IPS-15b (cell line): ENCODE measurements around the gene GABRR1.
"Not testable (repeated sequence)": the region's sequence is repeated elsewhere in the genome, so short reads cannot be mapped to it uniquely, and the experiment has no call there.

ENCODE experiments used
- H3K27me3 ChIP-seq: one replicate; pipeline ENCODE4 v1.6.1; 2013; ENCODE audit warnings: low read length; ENCODE audit not compliant: control insufficient read depth, insufficient read depth
- H3K36me3 ChIP-seq: one replicate; pipeline ENCODE4 v1.6.1; 2013; ENCODE audit warnings: low read length; ENCODE audit not compliant: control insufficient read depth, insufficient read depth
- H3K4me1 ChIP-seq: one replicate; pipeline ENCODE4 v1.6.1; 2013; ENCODE audit warnings: mild to moderate bottlenecking, low read length; ENCODE audit not compliant: control insufficient read depth, insufficient read depth
- H3K4me3 ChIP-seq: one replicate; pipeline ENCODE4 v1.5.1; 2013; ENCODE audit warnings: low read depth, low read length
- H3K9ac ChIP-seq: one replicate; pipeline ENCODE4 v1.6.1; 2013; ENCODE audit warnings: low read depth, mild to moderate bottlenecking, low read length
- H3K9me3 ChIP-seq: one replicate; pipeline ENCODE4 v1.6.1; 2013; ENCODE audit warnings: mild to moderate bottlenecking, low read length; ENCODE audit not compliant: control insufficient read depth, insufficient read depth

The GABRR1 gene

DNA sequence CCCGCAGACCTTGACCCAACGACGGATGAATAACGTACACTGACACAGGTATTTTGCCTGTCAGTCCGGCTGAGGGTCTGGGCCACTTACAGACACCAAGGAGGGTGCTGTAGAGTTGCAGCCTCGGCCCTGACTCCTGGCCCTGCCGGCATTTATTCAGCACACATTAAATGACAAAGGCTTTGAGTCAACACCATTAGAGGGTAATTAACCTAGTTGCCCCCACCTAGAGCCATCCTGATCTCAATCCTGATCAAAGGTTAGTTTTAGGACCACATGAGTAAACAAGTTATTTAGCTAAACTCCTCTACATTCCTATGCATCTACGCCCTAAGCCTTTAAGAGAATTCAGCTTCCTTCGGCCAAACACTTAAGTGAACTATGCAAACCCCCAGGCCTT, 83.2 kb downstream of the GABRR1 start:
- Histone ChIP-seq H3K4me3 (no peak overlapping the region), H3K9ac (no peak overlapping the region), H3K36me3 (no peaks in the 10 kb centered on the region), H3K27me3 (peaks cover 80% of the 10 kb centered on the region), H3K4me1 (peaks cover 10% of the 10 kb centered on the region), H3K9me3 (no peaks in the 10 kb centered on the region)

DNA sequence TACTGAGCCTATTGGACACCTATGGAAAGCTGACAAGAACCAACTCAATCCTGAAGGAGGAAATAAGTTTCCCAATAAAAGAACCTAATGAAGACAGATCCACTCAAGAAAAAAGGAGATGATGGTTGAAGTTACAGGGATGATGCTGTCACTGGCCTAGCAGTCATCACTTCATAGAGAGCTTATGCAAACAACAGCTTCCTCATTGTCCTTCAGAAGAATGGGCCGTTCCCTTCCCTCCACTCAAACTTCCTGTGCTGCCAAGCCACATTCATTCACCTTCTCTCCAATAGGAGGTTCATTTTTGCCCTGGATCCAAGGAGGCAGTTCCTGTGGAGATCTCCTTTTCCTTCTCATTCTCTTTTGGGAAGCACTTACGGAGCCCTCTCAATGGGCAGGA, 85.1 kb downstream of the GABRR1 start:
- H3K4me3 ChIP-seq, result no peak overlapping the region
- no peak overlapping the region for H3K9ac ChIP-seq
- H3K36me3 ChIP-seq, result no peaks in the 10 kb centered on the region
- no peaks in the 10 kb centered on the region for H3K9me3 ChIP-seq
- peaks cover 64% of the 10 kb centered on the region for H3K27me3 ChIP-seq
- peaks cover 10% of the 10 kb centered on the region for H3K4me1 ChIP-seq

DNA sequence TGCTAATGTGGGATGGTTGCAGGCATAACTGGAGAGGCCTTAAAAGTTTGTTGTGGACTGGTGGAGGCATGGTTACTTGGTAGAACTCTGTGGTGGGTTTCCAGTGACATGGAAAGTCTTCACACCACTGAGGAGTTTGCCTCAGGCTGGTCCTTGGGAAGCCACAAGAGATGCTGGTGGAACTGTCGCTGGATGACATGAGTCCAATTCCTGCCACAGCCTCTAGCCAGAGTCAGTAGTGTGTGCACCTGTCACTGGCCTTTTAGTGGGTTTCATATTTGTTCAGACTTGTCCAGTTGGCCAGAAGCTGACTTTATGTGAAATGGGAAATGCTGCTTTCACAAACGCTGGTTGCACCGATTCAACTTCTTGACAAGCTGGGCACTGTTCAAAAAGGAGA, 85.6 kb downstream of the GABRR1 start:
- H3K4me1 ChIP-seq, result peaks cover 10% of the 10 kb centered on the region
- no peaks in the 10 kb centered on the region for H3K36me3 ChIP-seq
- no peaks in the 10 kb centered on the region for H3K9me3 ChIP-seq
- H3K4me3 ChIP-seq, result no peak overlapping the region
- peaks cover 60% of the 10 kb centered on the region for H3K27me3 ChIP-seq
- H3K9ac ChIP-seq, result no peak overlapping the region

DNA sequence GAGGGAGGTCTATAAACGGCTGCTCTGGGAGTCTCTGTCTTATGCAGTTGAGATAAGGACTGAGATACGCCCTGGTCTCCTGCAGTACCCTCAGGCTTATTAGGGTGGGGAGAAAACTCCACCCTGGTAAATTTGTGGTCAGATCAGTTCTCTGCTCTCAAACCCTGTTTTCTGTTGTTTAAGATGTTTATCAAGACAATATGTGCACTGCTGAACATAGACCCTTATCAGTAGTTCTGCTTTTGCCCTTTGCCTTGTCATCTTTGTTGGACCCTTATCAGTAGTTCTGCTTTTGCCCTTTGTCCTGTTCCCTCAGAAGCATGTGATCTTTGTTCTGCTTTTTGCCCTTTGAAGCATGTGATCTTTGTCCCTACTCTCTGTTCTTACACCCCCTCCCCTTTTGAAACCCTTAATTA, 88.9 kb downstream of the GABRR1 start:
- H3K27me3 ChIP-seq, result peaks cover 29% of the 10 kb centered on the region
- H3K4me3 ChIP-seq, H3K4me1 ChIP-seq, H3K36me3 ChIP-seq, H3K9me3 ChIP-seq, H3K9ac ChIP-seq: not testable (repeated sequence)
